HFF-Myc (cell line): ENCODE results near the gene PIK3R2.
"Not testable (repeated sequence)": the region's sequence is repeated elsewhere in the genome, so short reads cannot be mapped to it uniquely, and the experiment has no call there.

Source experiments
- DNase-seq: peaks from one replicate; pipeline ENCODE4 v3.0.0-alpha.2; 2011; ENCODE audit warnings: low read depth; ENCODE audit errors: extremely low read depth
- H3K4me3 ChIP-seq: replicated peaks from 2 replicates; pipeline ENCODE4 v1.5.1; 2011; ENCODE audit warnings: low read depth, mild to moderate bottlenecking, control low read depth, low read length
- CTCF ChIP-seq: IDR thresholded peaks from 2 replicates; pipeline ENCODE4 v1.5.1; 2012; ENCODE audit warnings: mild to moderate bottlenecking, low read depth, low read length, control low read depth; ENCODE audit errors: missing control alignments

The PIK3R2 gene

GRCh38 chr19:18208098-18208951, 55.4 kb downstream of the PIK3R2 start:
- peak; percentile 61 for TF ChIP-seq CTCF
- DNase-seq: no peak
- H3K4me3 ChIP-seq: no peak overlapping the region

GRCh38 chr19:18209912-18210311, 56.9 kb downstream of the PIK3R2 start:
- not testable (repeated sequence) for DNase-seq, H3K4me3 ChIP-seq

GRCh38 chr19:18211683-18212082, 58.7 kb downstream of the PIK3R2 start:
- H3K4me3 ChIP-seq: no peak overlapping the region
- no peak for TF ChIP-seq CTCF
- no peak for DNase-seq

- no peak for DNase-seq
Observed at GRCh38 chr19:18214779-18215433, 61.9 kb downstream of the PIK3R2 start.

GRCh38 chr19:18216789-18217188, 63.8 kb downstream of the PIK3R2 start:
- no peak overlapping the region for H3K4me3 ChIP-seq

More at GRCh38 chr19:18214779-18215433, 61.9 kb downstream of the PIK3R2 start:
- TF ChIP-seq CTCF: no peak
- no peak overlapping the region for H3K4me3 ChIP-seq

GRCh38 chr19:18218159-18218558, 65.2 kb downstream of the PIK3R2 start:
- no peak for TF ChIP-seq CTCF
- no peak for DNase-seq
- no peak overlapping the region for H3K4me3 ChIP-seq

More at GRCh38 chr19:18216789-18217188, 63.8 kb downstream of the PIK3R2 start:
- no peak for TF ChIP-seq CTCF
- no peak for DNase-seq

- no peak overlapping the region for H3K4me3 ChIP-seq
- TF ChIP-seq CTCF: no peak
- DNase-seq: no peak
Observed at GRCh38 chr19:18218600-18218999, 65.6 kb downstream of the PIK3R2 start.
